PFSK-1 (cell line): ENCODE results near the gene CYS1.

Experiments used
- FOXP2 ChIP-seq: optimal IDR thresholded peaks from 2 replicates; pipeline ENCODE3; 2011; ENCODE audit warnings: borderline replicate concordance, control low read depth, inconsistent platforms; ENCODE audit not compliant: insufficient read depth; ENCODE audit errors: extremely low read length, extremely low read depth
- POLR2AphosphoS5 ChIP-seq: IDR thresholded peaks from 2 replicates; pipeline ENCODE4 v1.6.1; 2012; ENCODE audit warnings: low read depth, mild to moderate bottlenecking, control low read depth, low read length, moderate library complexity
- REST ChIP-seq, 2 experiments: IDR thresholded peaks; 2 replicates each; pipeline versions ENCODE4 v1.6.1 to v1.8.0; 2011 to 2012; ENCODE audit warnings: low read depth in 2 of 2, low read length in 2 of 2, control low read depth in 1 of 2, inconsistent platforms in 1 of 2, mild to moderate bottlenecking in 1 of 2, moderate library complexity in 1 of 2; ENCODE audit not compliant: insufficient read depth in 1 of 2
- SIN3A ChIP-seq: IDR thresholded peaks from 2 replicates; pipeline ENCODE4 v1.6.1; 2012; ENCODE audit warnings: mild to moderate bottlenecking, low read length, moderate library complexity, borderline replicate concordance; ENCODE audit not compliant: insufficient read depth
- TAF1 ChIP-seq: IDR thresholded peaks from 2 replicates; pipeline ENCODE4 v1.6.1; 2012; ENCODE audit warnings: low read length, control low read depth, borderline replicate concordance; ENCODE audit not compliant: insufficient read depth

The CYS1 gene

GRCh38 chr2:10043906-10044601 lies 36.2 kb downstream of the CYS1 start:
- TF ChIP-seq REST (IDR thresholded peaks at IDR 0.05; ENCODE audit: insufficient read depth in 1 of 2, low read depth in 2 of 2, low read length in 2 of 2) (no peak), SIN3A (0 out of 2 replicates have a peak, but pooled peaks have one; percentile 21), TAF1 (no peak), FOXP2 (peak; percentile 71), POLR2AphosphoS5 (no peak)

GRCh38 chr2:10043256-10043905 lies 36.8 kb downstream of the CYS1 start, which contains the start of gene KLF11:
Gene KLF11 (plus strand): TSS chr2:10043550. CDS start chr2:10043717, 167 bp downstream.
- TF ChIP-seq POLR2AphosphoS5 (no peak), TAF1 (no peak), SIN3A (no peak), FOXP2 (peak; percentile 13)

- no peak for TF ChIP-seq TAF1
- TF ChIP-seq FOXP2 = no peak
- TF ChIP-seq SIN3A = no peak
- TF ChIP-seq REST (IDR thresholded peaks at IDR 0.05; ENCODE audit: insufficient read depth in 1 of 2, low read depth in 2 of 2, low read length in 2 of 2) = no peak
- TF ChIP-seq POLR2AphosphoS5 = no peak
Observed at GRCh38 chr2:10042301-10043161, 37.7 kb downstream of the CYS1 start.

- TF ChIP-seq FOXP2 (no peak), SIN3A (no peak), REST (IDR thresholded peaks at IDR 0.05; ENCODE audit: insufficient read depth in 1 of 2, low read depth in 2 of 2, low read length in 2 of 2) (no peak), TAF1 (no peak), POLR2AphosphoS5 (no peak)
Observed at GRCh38 chr2:10041711-10042110, 38.5 kb downstream of the CYS1 start.

- TF ChIP-seq FOXP2 = no peak
- no peak for TF ChIP-seq POLR2AphosphoS5
Observed at GRCh38 chr2:10039658-10040410, 40.4 kb downstream of the CYS1 start.
